ENCODE measurements around the gene GRIK2.

The GRIK2 gene

GRCh38 chr6:101489456-101489855, 95.9 kb downstream of the GRIK2 start:
- TF ChIP-seq TAF1 (IDR thresholded peaks at IDR 0.05; ENCODE audit: borderline replicate concordance, insufficient read depth, low read length): no peak
- no peak for TF ChIP-seq FOXP2 (optimal IDR thresholded peaks at IDR 0.05; ENCODE audit: borderline replicate concordance, extremely low read depth, extremely low read length, insufficient read depth)
- no peak for TF ChIP-seq POLR2AphosphoS5 (IDR thresholded peaks at IDR 0.05; ENCODE audit: low read depth, low read length)
- TF ChIP-seq, protein P1, sequence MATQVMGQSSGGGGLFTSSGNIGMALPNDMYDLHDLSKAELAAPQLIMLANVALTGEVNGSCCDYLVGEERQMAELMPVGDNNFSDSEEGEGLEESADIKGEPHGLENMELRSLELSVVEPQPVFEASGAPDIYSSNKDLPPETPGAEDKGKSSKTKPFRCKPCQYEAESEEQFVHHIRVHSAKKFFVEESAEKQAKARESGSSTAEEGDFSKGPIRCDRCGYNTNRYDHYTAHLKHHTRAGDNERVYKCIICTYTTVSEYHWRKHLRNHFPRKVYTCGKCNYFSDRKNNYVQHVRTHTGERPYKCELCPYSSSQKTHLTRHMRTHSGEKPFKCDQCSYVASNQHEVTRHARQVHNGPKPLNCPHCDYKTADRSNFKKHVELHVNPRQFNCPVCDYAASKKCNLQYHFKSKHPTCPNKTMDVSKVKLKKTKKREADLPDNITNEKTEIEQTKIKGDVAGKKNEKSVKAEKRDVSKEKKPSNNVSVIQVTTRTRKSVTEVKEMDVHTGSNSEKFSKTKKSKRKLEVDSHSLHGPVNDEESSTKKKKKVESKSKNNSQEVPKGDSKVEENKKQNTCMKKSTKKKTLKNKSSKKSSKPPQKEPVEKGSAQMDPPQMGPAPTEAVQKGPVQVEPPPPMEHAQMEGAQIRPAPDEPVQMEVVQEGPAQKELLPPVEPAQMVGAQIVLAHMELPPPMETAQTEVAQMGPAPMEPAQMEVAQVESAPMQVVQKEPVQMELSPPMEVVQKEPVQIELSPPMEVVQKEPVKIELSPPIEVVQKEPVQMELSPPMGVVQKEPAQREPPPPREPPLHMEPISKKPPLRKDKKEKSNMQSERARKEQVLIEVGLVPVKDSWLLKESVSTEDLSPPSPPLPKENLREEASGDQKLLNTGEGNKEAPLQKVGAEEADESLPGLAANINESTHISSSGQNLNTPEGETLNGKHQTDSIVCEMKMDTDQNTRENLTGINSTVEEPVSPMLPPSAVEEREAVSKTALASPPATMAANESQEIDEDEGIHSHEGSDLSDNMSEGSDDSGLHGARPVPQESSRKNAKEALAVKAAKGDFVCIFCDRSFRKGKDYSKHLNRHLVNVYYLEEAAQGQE (IDR thresholded peaks at IDR 0.05; ENCODE audit: insufficient read depth in 1 of 2, low read depth in 2 of 2, low read length in 2 of 2): no peak
- no peak for TF ChIP-seq SIN3A (IDR thresholded peaks at IDR 0.05; ENCODE audit: borderline replicate concordance, insufficient read depth, low read length)

GRCh38 chr6:101490857-101491256, 97.3 kb downstream of the GRIK2 start:
- TF ChIP-seq POLR2AphosphoS5 (IDR thresholded peaks at IDR 0.05; ENCODE audit: low read depth, low read length) (no peak), SIN3A (IDR thresholded peaks at IDR 0.05; ENCODE audit: borderline replicate concordance, insufficient read depth, low read length) (no peak), FOXP2 (optimal IDR thresholded peaks at IDR 0.05; ENCODE audit: borderline replicate concordance, extremely low read depth, extremely low read length, insufficient read depth) (no peak), TAF1 (IDR thresholded peaks at IDR 0.05; ENCODE audit: borderline replicate concordance, insufficient read depth, low read length) (no peak)
- TF ChIP-seq, protein P1 (IDR thresholded peaks at IDR 0.05; ENCODE audit: insufficient read depth in 1 of 2, low read depth in 2 of 2, low read length in 2 of 2): no peak

GRCh38 chr6:101502818-101503217, 109.3 kb downstream of the GRIK2 start:
- no peak for TF ChIP-seq FOXP2 (optimal IDR thresholded peaks at IDR 0.05; ENCODE audit: borderline replicate concordance, extremely low read depth, extremely low read length, insufficient read depth)
- TF ChIP-seq POLR2AphosphoS5 (IDR thresholded peaks at IDR 0.05; ENCODE audit: low read depth, low read length): no peak
- TF ChIP-seq, protein P1 (IDR thresholded peaks at IDR 0.05; ENCODE audit: insufficient read depth in 1 of 2, low read depth in 2 of 2, low read length in 2 of 2): no peak
- TF ChIP-seq TAF1 (IDR thresholded peaks at IDR 0.05; ENCODE audit: borderline replicate concordance, insufficient read depth, low read length): no peak
- TF ChIP-seq SIN3A (IDR thresholded peaks at IDR 0.05; ENCODE audit: borderline replicate concordance, insufficient read depth, low read length): no peak

GRCh38 chr6:101509536-101509935, 116.0 kb downstream of the GRIK2 start:
- TF ChIP-seq, protein P1 (IDR thresholded peaks at IDR 0.05; ENCODE audit: insufficient read depth in 1 of 2, low read depth in 2 of 2, low read length in 2 of 2): no peak
- TF ChIP-seq FOXP2 (optimal IDR thresholded peaks at IDR 0.05; ENCODE audit: borderline replicate concordance, extremely low read depth, extremely low read length, insufficient read depth) (no peak), SIN3A (IDR thresholded peaks at IDR 0.05; ENCODE audit: borderline replicate concordance, insufficient read depth, low read length) (no peak), TAF1 (IDR thresholded peaks at IDR 0.05; ENCODE audit: borderline replicate concordance, insufficient read depth, low read length) (no peak), POLR2AphosphoS5 (IDR thresholded peaks at IDR 0.05; ENCODE audit: low read depth, low read length) (no peak)

- TF ChIP-seq SIN3A (IDR thresholded peaks at IDR 0.05; ENCODE audit: borderline replicate concordance, insufficient read depth, low read length) (no peak), TAF1 (IDR thresholded peaks at IDR 0.05; ENCODE audit: borderline replicate concordance, insufficient read depth, low read length) (no peak), FOXP2 (optimal IDR thresholded peaks at IDR 0.05; ENCODE audit: borderline replicate concordance, extremely low read depth, extremely low read length, insufficient read depth) (no peak), POLR2AphosphoS5 (IDR thresholded peaks at IDR 0.05; ENCODE audit: low read depth, low read length) (no peak)
- TF ChIP-seq, protein P1 (IDR thresholded peaks at IDR 0.05; ENCODE audit: insufficient read depth in 1 of 2, low read depth in 2 of 2, low read length in 2 of 2): no peak
Measured at GRCh38 chr6:101513181-101513580, 119.7 kb downstream of the GRIK2 start.

Data from PFSK-1 (cell line).